Upper lobe of right lung (tissue), 1 donor: Measurements from ENCODE around the gene UBAC2. TPM values are rescaled to one million over a fixed set of nuclear protein-coding genes. Genes with fewer than 3 reads are reported as not detected.

ENCODE experiments used
- ATAC-seq: fragments of 200-7000 bp; cut with Tn5 transposase; one replicate; pipeline ENCODE4 v1.9.1; 2020; ENCODE audit warnings: mild to moderate bottlenecking, moderate library complexity
- DNase-seq: peaks from one replicate; pipeline ENCODE4 v3.0.0-alpha.2; 2020
- H3K27ac ChIP-seq: fragments of 200-600 bp; one replicate; pipeline ENCODE4 v1.8.0; 2022
- H3K27me3 ChIP-seq: fragments of 200-600 bp; one replicate; pipeline ENCODE4 v1.8.0; 2022; ENCODE audit warnings: mild to moderate bottlenecking
- H3K36me3 ChIP-seq: fragments of 200-600 bp; one replicate; pipeline ENCODE4 v1.8.0; 2022
- H3K4me1 ChIP-seq: fragments of 200-600 bp; one replicate; pipeline ENCODE4 v1.8.0; 2022
- H3K4me3 ChIP-seq: fragments of 200-600 bp; one replicate; pipeline ENCODE4 v1.8.0; 2022; ENCODE audit warnings: mild to moderate bottlenecking
- H3K9me3 ChIP-seq: fragments of 200-600 bp; one replicate; pipeline ENCODE4 v1.8.0; 2022
- intact Hi-C: fragments of 100-400 bp; cut with DNase I; formaldehyde crosslinking; loops from one replicate; pipeline ENCODE4 v1.11.0; 2022
- total RNA-seq: library from RNA; stranded (reverse); fragmentation: NEBNext Ultra II Directional; extraction: Animal tissue kit (Norgen Biotek cat#: 25700); gene quantifications from one replicate; pipeline ENCODE4 v1.2.1, GENCODE V29; 2021
- TF ChIP-seq, protein P1 (sequence below): fragments of 200-600 bp; IDR thresholded peaks from one replicate; pipeline ENCODE4 v1.8.0; 2022; ENCODE audit warnings: antibody characterized with exemption
- donor health status: DM: no; HTN: yes; CAD: no; lungs with severe emphysema.

Gene UBAC2
- total RNA-seq, 1 donor from 2014 or later, result 50.2 TPM

DNA sequence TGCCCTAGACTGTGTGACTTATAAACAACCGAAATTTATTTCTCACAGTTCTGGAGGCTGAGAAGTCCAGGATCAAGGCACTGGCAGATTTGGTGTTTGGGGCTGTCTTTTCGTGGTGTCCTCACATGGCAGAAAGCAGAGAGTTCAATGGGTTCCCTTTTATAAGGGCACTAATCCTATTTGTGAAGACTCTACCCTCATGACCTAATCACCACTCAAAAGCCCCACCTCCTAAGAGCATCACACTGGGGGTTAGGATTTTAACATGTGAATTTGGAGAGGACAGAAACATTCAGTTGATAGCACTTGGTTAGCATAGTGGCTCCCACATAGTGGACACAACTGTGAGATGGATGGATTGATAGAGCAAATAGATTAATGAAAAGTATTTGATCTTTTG is 79.0 kb downstream of the UBAC2 start:
- ATAC-seq (no peak), DNase-seq (no peak)
- TF ChIP-seq, protein P1, sequence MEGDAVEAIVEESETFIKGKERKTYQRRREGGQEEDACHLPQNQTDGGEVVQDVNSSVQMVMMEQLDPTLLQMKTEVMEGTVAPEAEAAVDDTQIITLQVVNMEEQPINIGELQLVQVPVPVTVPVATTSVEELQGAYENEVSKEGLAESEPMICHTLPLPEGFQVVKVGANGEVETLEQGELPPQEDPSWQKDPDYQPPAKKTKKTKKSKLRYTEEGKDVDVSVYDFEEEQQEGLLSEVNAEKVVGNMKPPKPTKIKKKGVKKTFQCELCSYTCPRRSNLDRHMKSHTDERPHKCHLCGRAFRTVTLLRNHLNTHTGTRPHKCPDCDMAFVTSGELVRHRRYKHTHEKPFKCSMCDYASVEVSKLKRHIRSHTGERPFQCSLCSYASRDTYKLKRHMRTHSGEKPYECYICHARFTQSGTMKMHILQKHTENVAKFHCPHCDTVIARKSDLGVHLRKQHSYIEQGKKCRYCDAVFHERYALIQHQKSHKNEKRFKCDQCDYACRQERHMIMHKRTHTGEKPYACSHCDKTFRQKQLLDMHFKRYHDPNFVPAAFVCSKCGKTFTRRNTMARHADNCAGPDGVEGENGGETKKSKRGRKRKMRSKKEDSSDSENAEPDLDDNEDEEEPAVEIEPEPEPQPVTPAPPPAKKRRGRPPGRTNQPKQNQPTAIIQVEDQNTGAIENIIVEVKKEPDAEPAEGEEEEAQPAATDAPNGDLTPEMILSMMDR, result no peak
- no peak overlapping the region for H3K27ac ChIP-seq
- no peaks in the 10 kb centered on the region for H3K9me3 ChIP-seq
- H3K4me3 ChIP-seq, result no peak overlapping the region
- peaks cover 43% of the 10 kb centered on the region for H3K4me1 ChIP-seq
- H3K27me3 ChIP-seq, result no peaks in the 10 kb centered on the region
- H3K36me3 ChIP-seq, result no peaks in the 10 kb centered on the region
- intact Hi-C loops, result loop anchor here (10.0 kb wide), 1 partner anchor 155 kb away; no protein-coding TSS in a partner anchor

DNA sequence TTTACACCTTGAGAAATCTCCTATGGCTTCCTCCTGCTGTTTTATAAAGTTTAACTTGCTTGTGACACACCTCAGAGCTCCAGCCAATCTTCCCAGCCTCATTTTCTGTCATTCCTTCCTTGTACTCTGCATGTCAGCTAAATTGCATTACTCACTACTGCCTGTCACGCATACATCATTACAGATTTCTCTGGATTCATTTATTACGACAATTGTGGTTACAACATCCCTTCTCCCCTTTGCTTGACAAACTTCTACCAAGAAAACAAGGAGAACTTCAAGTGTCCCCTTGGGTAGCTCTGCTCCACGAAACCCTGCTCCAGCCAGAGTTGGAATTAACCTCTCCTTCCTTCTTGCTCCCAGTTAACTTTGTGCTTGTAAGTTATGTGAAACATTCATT is 79.5 kb downstream of the UBAC2 start:
- no peaks in the 10 kb centered on the region for H3K9me3 ChIP-seq
- H3K4me1 ChIP-seq, result peaks cover 43% of the 10 kb centered on the region
- H3K36me3 ChIP-seq, result no peaks in the 10 kb centered on the region
- H3K27ac ChIP-seq, result no peak overlapping the region
- no peak overlapping the region for H3K4me3 ChIP-seq
- TF ChIP-seq, protein P1, result no peak
- intact Hi-C loops, result no loop called here
- no peak for DNase-seq
- H3K27me3 ChIP-seq, result no peaks in the 10 kb centered on the region
- ATAC-seq, result peak; percentile 54

DNA sequence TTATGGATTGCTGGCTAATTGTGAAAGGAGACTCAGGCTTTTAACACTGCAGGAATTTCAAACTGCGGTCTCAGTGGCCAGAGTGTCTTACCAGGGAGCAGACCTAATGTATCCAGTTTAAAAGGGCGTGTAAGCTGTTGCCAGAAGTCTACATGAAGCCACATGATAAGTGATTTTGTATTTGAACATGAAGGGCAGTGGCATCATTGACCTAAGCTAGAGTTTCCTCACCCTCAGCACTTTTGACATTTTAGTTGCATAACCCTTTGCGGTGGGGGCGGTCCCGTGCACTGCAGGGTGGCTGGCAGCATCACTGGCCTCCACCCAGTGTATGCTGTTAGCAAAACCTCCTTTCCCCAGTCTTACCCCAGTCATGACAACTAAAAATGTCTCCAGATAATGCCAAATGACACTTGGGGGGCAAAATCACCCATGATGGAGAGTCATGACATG is 81.2 kb downstream of the UBAC2 start:
- H3K4me1 ChIP-seq, result peaks cover 43% of the 10 kb centered on the region
- ATAC-seq, result peak; percentile 87
- TF ChIP-seq, protein P1, result no peak
- H3K27me3 ChIP-seq, result no peaks in the 10 kb centered on the region
- intact Hi-C loops, result no loop called here
- no peak overlapping the region for H3K4me3 ChIP-seq
- H3K9me3 ChIP-seq, result no peaks in the 10 kb centered on the region
- peak; percentile 77 for DNase-seq
- H3K27ac ChIP-seq, result peak overlapping the region; percentile 67
- no peaks in the 10 kb centered on the region for H3K36me3 ChIP-seq

DNA sequence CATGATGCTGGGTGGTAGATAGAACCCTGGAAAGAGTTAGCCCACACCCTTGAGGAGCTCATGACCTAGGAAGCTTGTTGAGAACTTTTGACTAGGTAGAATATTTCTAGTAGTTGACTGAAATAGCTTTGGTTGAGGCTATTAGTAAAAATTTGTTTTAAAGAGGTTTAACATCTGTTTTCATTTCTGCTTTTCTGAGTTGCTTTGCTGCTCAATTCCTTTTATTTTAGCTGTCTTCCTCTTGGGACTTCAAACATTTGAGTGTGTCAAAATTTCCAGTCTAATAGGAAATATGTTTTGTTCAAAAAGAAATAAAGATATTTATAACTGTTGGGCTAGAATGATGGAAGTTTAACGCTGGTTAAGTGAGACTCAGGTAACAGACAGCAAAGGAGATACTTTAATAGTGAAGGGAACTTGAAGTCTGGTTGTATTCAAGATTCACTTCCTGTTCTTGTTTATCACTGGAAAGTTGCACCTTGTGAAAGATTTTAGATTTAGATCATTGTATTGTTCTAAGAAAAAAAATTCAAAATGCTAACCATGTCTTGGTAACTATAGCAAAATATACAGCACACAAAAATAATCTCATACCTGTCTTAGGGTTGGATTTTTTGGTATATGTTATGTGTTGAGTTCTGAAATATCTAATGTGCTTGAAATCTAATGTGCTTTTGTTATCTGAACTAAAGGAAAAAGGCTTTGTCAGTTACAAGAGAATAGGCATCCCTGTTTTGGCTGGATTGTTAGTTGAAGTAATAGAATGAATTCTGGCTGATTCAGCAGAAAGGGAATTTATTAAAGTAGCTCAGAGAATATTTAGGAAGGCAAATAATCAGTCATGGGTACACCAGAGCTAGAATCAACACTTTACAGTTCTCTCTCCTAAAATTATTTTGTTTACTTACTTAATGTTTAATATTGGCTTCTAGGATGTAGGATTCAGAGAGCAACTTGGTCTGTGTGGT is 81.9 kb downstream of the UBAC2 start:
- intact Hi-C loops, result no loop called here
- H3K36me3 ChIP-seq, result no peaks in the 10 kb centered on the region

DNA sequence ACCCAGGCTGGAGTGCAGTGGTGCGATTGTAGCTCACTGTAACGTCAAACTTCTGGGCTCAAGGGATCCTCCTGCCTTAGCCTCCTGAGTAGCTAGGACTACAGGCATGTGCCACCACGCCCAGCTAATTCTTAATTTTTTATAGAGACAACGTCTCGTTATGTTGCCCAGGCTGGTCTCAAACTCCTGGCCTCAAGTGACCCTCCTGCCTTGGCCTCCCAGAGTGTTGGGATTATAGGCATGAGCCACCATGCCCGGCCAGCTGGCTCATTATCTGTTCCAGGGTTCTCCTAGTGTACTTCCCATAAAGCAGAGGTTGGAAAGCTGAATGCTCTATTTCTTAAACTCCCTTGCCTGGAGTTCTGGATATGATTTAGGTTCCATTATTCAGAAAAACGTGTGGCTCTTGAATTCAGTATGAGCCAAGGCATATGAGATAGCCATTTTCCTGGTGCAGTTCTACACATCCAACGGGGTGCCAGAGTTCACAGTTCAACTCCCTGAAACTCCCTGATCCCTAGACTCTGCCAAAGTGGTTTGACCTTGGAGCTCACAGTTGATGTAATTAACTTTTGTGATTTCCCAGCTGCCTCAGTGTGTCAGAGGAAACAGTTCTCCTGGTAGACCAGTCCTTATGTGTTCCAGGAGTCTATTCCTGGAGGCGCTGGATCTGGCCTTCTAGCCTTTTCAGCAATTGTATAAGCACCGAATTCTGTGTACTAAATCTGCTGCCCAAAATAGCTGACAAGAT is 85.0 kb downstream of the UBAC2 start:
- DNase-seq, result no peak
- H3K4me3 ChIP-seq, result no peak overlapping the region
- TF ChIP-seq, protein P1, result no peak
- H3K4me1 ChIP-seq, result peaks cover 38% of the 10 kb centered on the region
- ATAC-seq, result no peak
- intact Hi-C loops, result no loop called here
- no peaks in the 10 kb centered on the region for H3K36me3 ChIP-seq
- no peaks in the 10 kb centered on the region for H3K27me3 ChIP-seq
- no peaks in the 10 kb centered on the region for H3K9me3 ChIP-seq
- no peak overlapping the region for H3K27ac ChIP-seq

More for the DNA sequence above, 81.9 kb downstream of the UBAC2 start:
- H3K27ac ChIP-seq, result peak overlapping the region; percentile 67
- no peak for DNase-seq
- H3K27me3 ChIP-seq, result no peaks in the 10 kb centered on the region
- TF ChIP-seq, protein P1, result no peak
- no peak overlapping the region for H3K4me3 ChIP-seq
- no peak for ATAC-seq
- peaks cover 43% of the 10 kb centered on the region for H3K4me1 ChIP-seq
- H3K9me3 ChIP-seq, result no peaks in the 10 kb centered on the region
